CD4-positive, alpha-beta T cell (primary cell): ENCODE data around the gene KRTAP5-2. TPM values are rescaled to one million over a fixed set of nuclear protein-coding genes. Genes with fewer than 3 reads are reported as not detected.

Experiments
- ATAC-seq: fragments of 200-7000 bp; cut with Tn5 transposase; one replicate; pipeline ENCODE4 v1.10.0; 2022; ENCODE audit warnings: mild to moderate bottlenecking; ENCODE audit not compliant: poor library complexity
- CTCF ChIA-PET: fragments of 350-600 bp; sonication (Branson Sonifier 250); formaldehyde crosslinking; loops from one replicate; lab custom pipeline; 2021; ENCODE audit warnings: antibody characterized with exemption, inconsistent platforms; lab: Charles Lee
- POLR2A ChIA-PET: fragments of 350-600 bp; sonication (Branson Sonifier 250); formaldehyde crosslinking; loops from one replicate; lab custom pipeline; 2021; ENCODE audit warnings: antibody characterized with exemption, inconsistent platforms; lab: Charles Lee
- DNase-seq, 14 experiments: peaks; one replicate each; pipeline ENCODE4 v3.0.0-alpha.2; 2013 to 2020; ENCODE audit warnings: mixed read lengths in 2 of 14
- H3K27ac ChIP-seq, 2 donors: one replicate each; pipeline versions ENCODE4 v1.5.1 to v1.7.0; 2013; ENCODE audit warnings: low read length in 2 of 2, low read depth in 1 of 2, mild to moderate bottlenecking in 1 of 2
- H3K27me3 ChIP-seq, 2 experiments: 1 replicate in 1 of 2; 2 replicates in 1 of 2; pipeline versions ENCODE4 v1.6.1 to v1.7.0; 2013; ENCODE audit warnings: low read length in 2 of 2, control low read depth in 1 of 2, mild to moderate bottlenecking in 1 of 2, moderate library complexity in 1 of 2; ENCODE audit not compliant: insufficient read depth in 2 of 2, control insufficient read depth in 1 of 2
- H3K36me3 ChIP-seq: one replicate; pipeline ENCODE4 v1.6.1; 2013; ENCODE audit warnings: low read length, control low read depth; ENCODE audit not compliant: insufficient read depth
- H3K4me1 ChIP-seq: one replicate; pipeline ENCODE4 v1.6.1; 2013; ENCODE audit warnings: low read length, control low read depth; ENCODE audit not compliant: insufficient read depth
- H3K4me3 ChIP-seq: one replicate; pipeline ENCODE4 v1.5.1; 2013; ENCODE audit warnings: mild to moderate bottlenecking, low read length, moderate library complexity
- H3K9me3 ChIP-seq, 2 experiments: 1 replicate in 1 of 2; 2 replicates in 1 of 2; pipeline versions ENCODE4 v1.6.1 to v1.7.0; 2013; ENCODE audit warnings: low read length in 2 of 2, mild to moderate bottlenecking in 2 of 2, control low read depth in 1 of 2, moderate library complexity in 1 of 2; ENCODE audit not compliant: control insufficient read depth in 1 of 2, insufficient read depth in 1 of 2
- H3K27ac Mint-ChIP-seq: one replicate; pipeline ENCODE4 v1.8.0; 2020; ENCODE audit warnings: mixed read lengths
- H3K27me3 Mint-ChIP-seq: one replicate; pipeline ENCODE4 v1.8.0; 2021; ENCODE audit warnings: mixed read lengths
- H3K36me3 Mint-ChIP-seq: one replicate; pipeline ENCODE4 v1.8.0; 2021; ENCODE audit warnings: low read depth, mixed read lengths
- H3K4me1 Mint-ChIP-seq: one replicate; pipeline ENCODE4 v1.8.0; 2021; ENCODE audit warnings: low read depth, mixed read lengths
- H3K4me3 Mint-ChIP-seq: one replicate; pipeline ENCODE4 v1.8.0; 2020; ENCODE audit warnings: mild to moderate bottlenecking, mixed read lengths
- H3K9me3 Mint-ChIP-seq: one replicate; pipeline ENCODE4 v1.8.0; 2020; ENCODE audit warnings: mixed read lengths
- intact Hi-C, 2 experiments: fragments of 100-400 bp; cut with DNase I in 1 of 2; cut with micrococcal nuclease in 1 of 2; formaldehyde crosslinking; loops; one replicate each; pipeline versions ENCODE4 v1.15.1 to v1.9.0; 2023 to 2025; cut with DNase I, micrococcal nuclease
- total RNA-seq, 174 experiments: library from RNA in 2 of 174; stranded (reverse) in 2 of 174; gene quantifications; one replicate each; pipeline ENCODE4 v1.2.3 and lab custom pipeline; 2021 to 2026
- TF ChIP-seq, protein P1 (sequence below): fragments of 200-600 bp; IDR thresholded peaks from one replicate; pipeline ENCODE4 v1.8.0; 2022; ENCODE audit warnings: antibody characterized with exemption, mild to moderate bottlenecking

KRTAP5-2 gene
- total RNA-seq, 2 experiments from 2014 or later, result not detected

DNA sequence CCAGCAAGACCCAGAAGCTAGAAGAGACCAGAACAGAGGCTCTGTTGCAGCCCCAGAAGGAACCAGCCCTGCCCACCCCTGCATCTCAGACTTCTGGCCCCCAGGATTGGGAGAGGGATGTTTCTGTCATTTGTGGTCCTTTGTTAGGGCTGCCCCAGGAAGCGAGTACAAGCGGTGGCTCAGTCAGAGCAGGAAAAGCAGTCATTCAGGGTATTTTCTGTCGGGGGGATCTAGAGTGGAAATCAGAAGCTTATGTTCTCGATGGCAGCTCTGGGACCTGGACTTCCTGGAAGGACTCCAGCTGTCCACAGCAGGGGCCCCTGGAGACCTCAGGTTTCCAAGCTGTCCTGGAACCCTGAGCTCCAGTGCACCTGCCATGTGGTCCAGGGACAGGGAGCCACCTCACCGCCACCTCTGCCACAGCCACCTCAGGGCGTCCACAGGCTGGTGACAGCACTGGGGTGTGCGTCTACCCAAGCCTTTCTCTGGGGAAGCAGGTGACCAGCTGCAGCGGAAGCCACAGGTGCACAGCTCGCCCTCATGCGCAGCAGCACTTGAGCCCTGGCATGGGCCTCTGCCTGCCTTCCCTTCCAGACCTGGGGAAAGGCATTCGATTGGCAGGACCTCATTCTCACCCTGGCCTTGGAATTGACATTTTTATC, 34.1 kb upstream of the KRTAP5-2 start:
- Mint-ChIP-seq H3K36me3 (no peaks in the 10 kb centered on the region), H3K4me3 (no peak overlapping the region), H3K27me3 (peaks cover 50% of the 10 kb centered on the region), H3K27ac (no peak overlapping the region), H3K9me3 (no peaks in the 10 kb centered on the region), H3K4me1 (peaks cover 10% of the 10 kb centered on the region)
- ATAC-seq (no peak), DNase-seq (no peak)
- CTCF ChIA-PET, result interaction anchor here (2.1 kb wide), 1 partner anchor 20 kb away, joined by 5 read pairs; no protein-coding TSS in a partner anchor
- Histone ChIP-seq H3K27ac (no peak overlapping the region), H3K4me3 (no peak overlapping the region), H3K27me3 (peaks cover 12 to 17% of the 10 kb centered on the region in 2 experiments), H3K36me3 (no peaks in the 10 kb centered on the region), H3K4me1 (peaks cover 10% of the 10 kb centered on the region), H3K9me3 (no peaks in the 10 kb centered on the region)
- TF ChIP-seq, protein P1, sequence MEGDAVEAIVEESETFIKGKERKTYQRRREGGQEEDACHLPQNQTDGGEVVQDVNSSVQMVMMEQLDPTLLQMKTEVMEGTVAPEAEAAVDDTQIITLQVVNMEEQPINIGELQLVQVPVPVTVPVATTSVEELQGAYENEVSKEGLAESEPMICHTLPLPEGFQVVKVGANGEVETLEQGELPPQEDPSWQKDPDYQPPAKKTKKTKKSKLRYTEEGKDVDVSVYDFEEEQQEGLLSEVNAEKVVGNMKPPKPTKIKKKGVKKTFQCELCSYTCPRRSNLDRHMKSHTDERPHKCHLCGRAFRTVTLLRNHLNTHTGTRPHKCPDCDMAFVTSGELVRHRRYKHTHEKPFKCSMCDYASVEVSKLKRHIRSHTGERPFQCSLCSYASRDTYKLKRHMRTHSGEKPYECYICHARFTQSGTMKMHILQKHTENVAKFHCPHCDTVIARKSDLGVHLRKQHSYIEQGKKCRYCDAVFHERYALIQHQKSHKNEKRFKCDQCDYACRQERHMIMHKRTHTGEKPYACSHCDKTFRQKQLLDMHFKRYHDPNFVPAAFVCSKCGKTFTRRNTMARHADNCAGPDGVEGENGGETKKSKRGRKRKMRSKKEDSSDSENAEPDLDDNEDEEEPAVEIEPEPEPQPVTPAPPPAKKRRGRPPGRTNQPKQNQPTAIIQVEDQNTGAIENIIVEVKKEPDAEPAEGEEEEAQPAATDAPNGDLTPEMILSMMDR, result no peak
- POLR2A ChIA-PET, result no interaction called here
- intact Hi-C loops, result no loop called here

DNA sequence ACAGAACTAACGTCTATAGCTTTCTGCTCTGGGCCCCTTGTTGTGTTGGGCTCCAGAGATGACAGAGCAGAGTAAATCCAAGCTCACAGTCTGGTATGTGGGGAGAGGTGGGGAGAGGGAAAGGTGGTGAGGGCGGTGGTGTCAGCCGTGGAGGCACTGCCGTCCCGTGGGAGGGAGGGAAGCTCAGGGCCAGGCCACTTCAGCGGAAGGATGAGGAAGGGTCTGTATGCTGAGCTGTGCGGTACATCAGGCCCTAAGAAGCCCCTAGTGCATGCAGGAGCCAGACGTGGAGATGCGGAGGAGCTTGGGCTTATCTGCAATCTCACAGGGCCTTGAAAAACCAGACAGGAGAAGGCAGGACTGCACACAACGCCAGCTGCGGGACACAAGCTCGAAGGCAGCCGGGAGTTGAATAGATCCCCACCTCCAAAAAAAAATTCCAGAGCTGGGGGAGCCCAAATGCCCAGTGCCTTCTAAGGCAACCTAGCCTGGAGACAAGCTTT, 33.0 kb upstream of the KRTAP5-2 start:
- Histone ChIP-seq H3K4me3 (no peak overlapping the region), H3K4me1 (peaks cover 10% of the 10 kb centered on the region), H3K27ac (no peak overlapping the region), H3K36me3 (no peaks in the 10 kb centered on the region), H3K27me3 (peaks cover 12 to 17% of the 10 kb centered on the region in 2 experiments), H3K9me3 (no peaks in the 10 kb centered on the region)
- intact Hi-C loops, result no loop called here
- ChIA-PET CTCF (interaction anchor here (2.1 kb wide), 1 partner anchor 22 kb away, joined by 5 read pairs; no protein-coding TSS in a partner anchor), POLR2A (interaction anchor here (0.5 kb wide), 1 partner anchor 42 kb away, joined by 3 read pairs; no protein-coding TSS in a partner anchor)
- Mint-ChIP-seq H3K4me1 (peaks cover 10% of the 10 kb centered on the region), H3K9me3 (no peaks in the 10 kb centered on the region), H3K4me3 (no peak overlapping the region), H3K27me3 (peaks cover 52% of the 10 kb centered on the region), H3K36me3 (no peaks in the 10 kb centered on the region), H3K27ac (no peak overlapping the region)
- ATAC-seq (no peak), DNase-seq (no peak)
- TF ChIP-seq, protein P1, result no peak

DNA sequence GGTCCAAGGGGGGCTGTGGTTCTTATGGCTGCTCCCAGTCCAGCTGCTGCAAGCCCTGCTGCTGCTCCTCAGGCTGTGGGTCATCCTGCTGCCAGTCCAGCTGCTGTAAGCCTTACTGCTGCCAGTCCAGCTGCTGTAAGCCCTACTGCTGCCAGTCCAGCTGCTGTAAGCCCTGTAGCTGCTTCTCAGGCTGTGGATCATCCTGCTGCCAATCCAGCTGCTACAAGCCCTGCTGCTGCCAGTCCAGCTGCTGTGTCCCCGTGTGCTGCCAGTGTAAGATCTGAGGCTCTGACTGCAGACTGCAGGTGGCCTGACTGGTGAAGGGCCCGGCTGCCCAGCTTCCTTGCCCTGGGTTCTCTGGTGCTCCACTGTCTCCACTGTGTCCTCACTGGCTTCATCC, 32.2 kb upstream of the KRTAP5-2 start:
- H3K27ac ChIP-seq, result no peak overlapping the region
- no peaks in the 10 kb centered on the region for H3K9me3 ChIP-seq
- H3K27me3 ChIP-seq, result peaks cover 12 to 17% of the 10 kb centered on the region in 2 experiments
- ATAC-seq (no peak), DNase-seq (no peak)
- Mint-ChIP-seq H3K27me3 (peaks cover 46% of the 10 kb centered on the region), H3K9me3 (no peaks in the 10 kb centered on the region), H3K36me3 (no peaks in the 10 kb centered on the region), H3K4me3 (no peak overlapping the region), H3K4me1 (peaks cover 10% of the 10 kb centered on the region), H3K27ac (no peak overlapping the region)
- POLR2A ChIA-PET, result interaction anchor here (0.5 kb wide), 1 partner anchor 41 kb away, joined by 3 read pairs; no protein-coding TSS in a partner anchor
- no peak overlapping the region for H3K4me3 ChIP-seq
- peaks cover 10% of the 10 kb centered on the region for H3K4me1 ChIP-seq
- H3K36me3 ChIP-seq, result no peaks in the 10 kb centered on the region
- intact Hi-C loops, result no loop called here
- TF ChIP-seq, protein P1, result no peak
- CTCF ChIA-PET, result no interaction called here
